Measurements from ENCODE around the gene ALDH1L1.

The ALDH1L1 gene

GRCh38 chr3:126058666-126059065, 121.7 kb downstream of the ALDH1L1 start:
- H3K4me3 ChIP-seq (ENCODE audit: low read length), result no peak overlapping the region
- no peak for TF ChIP-seq CTCF (conservative IDR thresholded peaks at IDR 0.05; ENCODE audit: low read length)
- no peak for DNase-seq (ENCODE audit: low read depth)

- no peak overlapping the region for H3K4me3 ChIP-seq (ENCODE audit: low read length)
- no peak for TF ChIP-seq CTCF (conservative IDR thresholded peaks at IDR 0.05; ENCODE audit: low read length)
- DNase-seq (ENCODE audit: low read depth), result no peak
Measured at GRCh38 chr3:126057936-126058335, 122.5 kb downstream of the ALDH1L1 start.

GRCh38 chr3:126057501-126057819, 122.9 kb downstream of the ALDH1L1 start:
- TF ChIP-seq CTCF (conservative IDR thresholded peaks at IDR 0.05; ENCODE audit: low read length), result no peak
- DNase-seq (ENCODE audit: low read depth), result no peak
- no peak overlapping the region for H3K4me3 ChIP-seq (ENCODE audit: low read length)

- TF ChIP-seq CTCF (conservative IDR thresholded peaks at IDR 0.05; ENCODE audit: low read length), result no peak
- H3K4me3 ChIP-seq (ENCODE audit: low read length), result no peak overlapping the region
- no peak for DNase-seq (ENCODE audit: low read depth)
Measured at GRCh38 chr3:126056681-126057500, 123.5 kb downstream of the ALDH1L1 start.

- TF ChIP-seq CTCF (conservative IDR thresholded peaks at IDR 0.05; ENCODE audit: low read length), result no peak
- no peak for DNase-seq (ENCODE audit: low read depth)
- no peak overlapping the region for H3K4me3 ChIP-seq (ENCODE audit: low read length)
Measured at GRCh38 chr3:126056088-126056487, 124.3 kb downstream of the ALDH1L1 start.

- no peak for TF ChIP-seq CTCF (conservative IDR thresholded peaks at IDR 0.05; ENCODE audit: low read length)
- DNase-seq (ENCODE audit: low read depth), result no peak
- H3K4me3 ChIP-seq (ENCODE audit: low read length), result no peak overlapping the region
Measured at GRCh38 chr3:126054870-126055269, 125.5 kb downstream of the ALDH1L1 start.

GRCh38 chr3:126053949-126054569, 126.3 kb downstream of the ALDH1L1 start:
- TF ChIP-seq CTCF (conservative IDR thresholded peaks at IDR 0.05; ENCODE audit: low read length), result no peak
- no peak for DNase-seq (ENCODE audit: low read depth)

More at GRCh38 chr3:126053949-126054569, 126.3 kb downstream of the ALDH1L1 start:
- H3K4me3 ChIP-seq (ENCODE audit: low read length), result no peak overlapping the region
